Right renal cortex interstitium (tissue), 3 donors: ENCODE results near the gene UGT1A8. TPM values are rescaled to one million over a fixed set of nuclear protein-coding genes. Genes with fewer than 3 reads are reported as not detected.

Experiments
- DNase-seq, 3 donors: peaks; one replicate each; pipeline ENCODE4 v3.0.0-alpha.2; 2013; ENCODE audit warnings: low read depth in 3 of 3, low spot score in 2 of 3
- polyA plus RNA-seq, 3 donors: library from polyadenylated mRNA; unstranded; fragments of 120-200 nt; gene quantifications; one replicate each; pipeline ENCODE4 v1.2.1, GENCODE V29; 2013; ENCODE audit not compliant: insufficient read length in 3 of 3

The UGT1A8 gene
- polyA plus RNA-seq, 3 donors: 0.07 TPM; not detected in 2

DNA sequence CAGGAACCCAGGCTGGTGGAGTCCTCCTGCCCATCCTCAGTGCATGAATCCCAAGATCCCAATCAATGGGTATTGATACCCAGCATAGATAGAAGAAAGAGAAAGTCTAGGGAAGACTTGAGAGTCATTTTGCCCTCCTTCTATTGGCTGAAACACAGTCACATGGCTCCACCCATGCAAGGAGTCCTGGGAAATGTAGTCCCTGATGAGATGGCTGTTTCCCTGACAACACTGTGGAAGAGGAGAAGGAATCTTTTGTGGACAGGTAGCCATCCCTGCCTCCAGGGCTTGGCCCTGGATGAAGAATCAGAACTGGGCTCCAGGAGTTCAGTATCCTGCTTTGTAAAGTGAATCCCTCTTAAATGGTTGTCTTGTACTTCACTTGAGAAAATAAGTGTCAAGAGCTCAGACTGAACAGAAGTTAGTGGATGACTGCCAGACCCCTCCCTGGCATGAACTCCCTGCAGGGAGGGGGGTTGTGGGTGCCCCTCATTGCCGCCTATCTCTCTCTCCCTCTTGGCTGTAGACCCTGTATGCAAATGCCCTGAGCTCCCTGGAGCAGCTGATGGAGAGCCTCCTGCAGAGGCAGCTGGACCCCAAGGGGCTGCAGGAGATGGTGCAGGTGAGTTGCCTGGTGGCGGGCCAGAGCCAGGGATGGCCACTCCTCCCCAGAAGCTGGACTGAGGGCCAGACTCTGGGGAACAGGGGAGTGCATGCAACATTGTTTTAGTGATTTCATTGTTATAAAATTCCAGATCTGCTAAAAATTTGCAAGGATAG is 196.8 kb downstream of the UGT1A8 start:
- DNase-seq: peak in 1 of 3 donors; percentile 7

DNA sequence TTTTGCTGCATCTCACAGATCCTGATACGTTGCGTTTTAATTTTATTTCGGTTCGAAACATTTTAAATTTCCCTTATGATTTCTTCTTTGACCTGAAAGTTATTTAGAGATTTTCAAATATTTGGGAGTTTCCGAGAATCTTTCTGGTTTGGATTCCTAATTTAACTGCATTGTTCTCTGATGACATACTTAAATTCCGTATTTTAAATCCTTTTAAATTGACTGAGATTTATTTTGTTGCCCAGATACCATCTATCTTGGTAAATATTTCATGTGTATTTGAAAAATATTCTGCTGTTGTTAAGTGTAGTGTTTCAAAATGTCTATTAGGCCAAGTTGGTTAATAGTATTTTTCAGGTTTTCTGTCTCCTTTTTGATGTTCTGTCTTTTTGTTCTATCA is 198.4 kb downstream of the UGT1A8 start:
- DNase-seq: no peak

DNA sequence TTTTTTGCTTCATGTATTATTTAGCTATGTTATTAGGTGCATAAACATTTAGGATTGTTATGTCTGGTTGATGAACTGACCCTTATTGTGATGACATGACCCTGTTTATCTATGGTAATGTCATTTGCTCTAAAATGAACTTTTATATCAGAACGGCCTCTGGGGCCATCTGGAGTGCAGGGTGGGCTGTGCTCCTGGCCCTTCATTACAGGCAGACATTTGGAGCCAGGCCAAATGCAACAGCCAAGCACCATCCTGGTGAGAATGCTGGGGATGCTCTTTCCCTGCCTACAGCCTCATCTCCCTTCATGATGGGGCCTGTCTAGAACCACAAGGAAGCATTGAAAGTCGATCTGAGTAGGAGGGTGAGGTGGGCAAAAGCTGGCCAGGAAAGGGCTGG is 198.9 kb downstream of the UGT1A8 start:
- no peak for DNase-seq

DNA sequence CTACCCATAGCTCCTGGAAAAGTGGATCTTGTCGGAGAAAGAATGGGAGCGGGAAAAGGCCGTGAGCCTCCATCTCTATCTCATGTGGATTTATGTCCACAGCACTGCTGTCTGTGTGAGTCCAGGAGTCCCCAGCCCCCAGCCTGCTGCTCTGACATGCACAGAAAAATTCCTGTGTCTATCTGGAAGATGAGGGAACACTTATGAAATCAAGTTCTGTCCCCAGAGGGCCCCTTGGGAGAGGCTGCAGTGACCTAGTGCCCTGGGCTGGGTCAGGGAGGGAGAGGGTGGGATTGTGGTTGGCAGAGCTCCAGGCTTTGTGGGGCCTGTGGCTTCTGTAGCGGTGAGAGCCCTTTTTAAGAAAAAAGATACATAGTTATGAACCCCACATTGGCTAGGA is 199.3 kb downstream of the UGT1A8 start:
- no peak for DNase-seq

DNA sequence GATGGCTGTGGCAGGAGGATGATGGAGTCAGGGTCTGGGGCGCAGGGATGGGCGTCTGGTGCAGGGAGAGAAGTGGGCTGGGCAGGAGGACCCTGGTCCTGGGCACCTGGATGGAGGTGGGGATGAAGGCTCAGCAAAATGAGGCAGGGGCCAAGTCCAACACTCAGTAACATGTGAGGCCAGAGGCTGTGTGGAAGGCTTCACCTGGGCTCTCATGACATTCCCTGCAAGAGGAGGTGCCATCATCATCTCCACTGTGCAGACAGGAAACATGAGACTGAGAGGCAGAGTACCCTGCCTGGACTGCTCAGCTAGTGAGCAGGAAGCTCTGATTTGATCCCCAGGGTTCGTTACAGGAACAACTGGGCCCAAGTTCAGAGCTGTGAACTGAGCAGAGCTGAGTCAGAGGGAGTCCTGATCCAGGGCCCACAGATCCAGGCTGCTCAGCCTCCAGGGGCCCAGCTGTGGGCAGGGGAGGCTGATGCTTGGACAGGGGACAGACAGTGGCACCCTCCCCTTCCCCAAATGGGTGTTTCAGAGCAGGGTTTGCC is 200.0 kb downstream of the UGT1A8 start:
- DNase-seq: no peak

DNA sequence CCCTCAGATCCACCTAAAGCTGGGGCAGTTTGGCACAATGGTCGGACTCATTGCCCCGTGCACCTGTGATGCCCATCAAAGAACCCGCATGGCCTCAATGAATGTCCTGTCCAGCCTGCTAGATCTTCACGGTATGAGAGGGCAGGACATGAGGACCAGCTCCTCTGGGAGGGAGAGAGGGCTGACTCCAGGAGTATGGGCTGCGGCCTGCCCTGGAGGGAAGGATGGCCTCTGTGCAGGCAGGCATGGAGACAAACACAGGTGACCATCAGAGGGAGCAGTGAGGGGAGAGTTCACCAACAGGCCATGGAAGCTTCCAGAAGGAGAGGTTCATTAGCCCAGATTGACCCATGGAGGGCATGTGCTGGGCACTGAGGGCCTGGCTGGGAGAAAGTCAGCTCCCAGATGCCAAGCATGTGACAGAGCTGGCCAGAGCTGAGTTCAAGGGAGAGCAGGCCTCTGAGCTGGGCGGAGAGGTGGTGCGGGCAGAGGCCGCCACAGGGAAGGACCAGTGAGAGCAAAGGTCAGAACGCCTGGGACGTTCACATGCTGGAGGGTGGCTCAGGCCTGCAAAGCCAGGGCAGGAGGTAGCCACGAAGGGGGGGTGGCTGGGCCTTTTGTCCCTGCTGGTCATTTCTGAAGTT is 200.7 kb downstream of the UGT1A8 start:
- no peak for DNase-seq

DNA sequence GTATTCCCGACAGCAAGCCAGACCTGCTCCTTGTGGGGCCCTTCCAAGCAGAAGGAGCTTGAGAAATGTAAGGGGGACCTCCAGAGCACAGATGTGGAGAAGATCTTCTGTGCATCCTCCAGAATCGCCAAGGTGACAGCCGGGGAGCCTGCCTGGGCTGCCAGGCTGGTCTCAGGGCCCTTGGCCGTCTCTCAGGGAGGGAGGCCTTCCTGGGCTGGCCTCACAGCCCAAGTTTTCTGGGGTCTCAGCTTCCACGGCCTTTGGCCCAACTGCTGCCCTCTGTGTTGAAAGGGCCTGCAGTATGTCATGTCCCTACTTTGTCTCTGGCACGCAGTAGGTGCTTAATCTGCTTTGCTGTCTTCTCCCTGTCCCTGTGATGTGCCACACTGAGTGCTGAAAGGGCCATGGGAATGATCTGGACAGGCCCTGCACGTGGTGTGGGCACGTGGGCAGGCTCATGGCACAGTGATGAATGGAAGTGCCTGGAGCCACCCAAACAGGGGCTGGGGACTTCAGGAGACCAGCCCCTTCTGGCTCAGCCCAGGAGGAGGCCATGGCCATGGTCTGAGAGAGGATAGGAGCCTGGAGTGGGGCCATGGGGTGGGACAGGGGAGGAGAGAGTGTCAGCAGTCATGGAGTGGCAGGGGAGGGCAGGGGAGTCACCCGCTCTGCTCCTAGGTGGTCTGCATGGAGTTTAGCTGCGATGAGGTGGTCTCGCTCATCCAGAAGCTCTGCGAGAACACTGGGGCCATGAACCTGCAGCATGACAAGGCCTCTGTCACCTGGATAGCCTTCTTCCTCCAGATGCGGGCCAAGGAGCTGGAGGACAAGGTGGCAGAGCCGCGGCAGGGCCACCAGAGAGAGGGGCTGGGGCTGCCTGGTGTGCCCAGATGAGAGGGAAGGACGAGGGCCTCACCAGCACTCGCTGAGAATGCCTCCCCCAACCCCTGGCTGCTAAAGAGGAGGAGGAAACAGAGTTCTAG is 201.5 kb downstream of the UGT1A8 start:
- no peak for DNase-seq

DNA sequence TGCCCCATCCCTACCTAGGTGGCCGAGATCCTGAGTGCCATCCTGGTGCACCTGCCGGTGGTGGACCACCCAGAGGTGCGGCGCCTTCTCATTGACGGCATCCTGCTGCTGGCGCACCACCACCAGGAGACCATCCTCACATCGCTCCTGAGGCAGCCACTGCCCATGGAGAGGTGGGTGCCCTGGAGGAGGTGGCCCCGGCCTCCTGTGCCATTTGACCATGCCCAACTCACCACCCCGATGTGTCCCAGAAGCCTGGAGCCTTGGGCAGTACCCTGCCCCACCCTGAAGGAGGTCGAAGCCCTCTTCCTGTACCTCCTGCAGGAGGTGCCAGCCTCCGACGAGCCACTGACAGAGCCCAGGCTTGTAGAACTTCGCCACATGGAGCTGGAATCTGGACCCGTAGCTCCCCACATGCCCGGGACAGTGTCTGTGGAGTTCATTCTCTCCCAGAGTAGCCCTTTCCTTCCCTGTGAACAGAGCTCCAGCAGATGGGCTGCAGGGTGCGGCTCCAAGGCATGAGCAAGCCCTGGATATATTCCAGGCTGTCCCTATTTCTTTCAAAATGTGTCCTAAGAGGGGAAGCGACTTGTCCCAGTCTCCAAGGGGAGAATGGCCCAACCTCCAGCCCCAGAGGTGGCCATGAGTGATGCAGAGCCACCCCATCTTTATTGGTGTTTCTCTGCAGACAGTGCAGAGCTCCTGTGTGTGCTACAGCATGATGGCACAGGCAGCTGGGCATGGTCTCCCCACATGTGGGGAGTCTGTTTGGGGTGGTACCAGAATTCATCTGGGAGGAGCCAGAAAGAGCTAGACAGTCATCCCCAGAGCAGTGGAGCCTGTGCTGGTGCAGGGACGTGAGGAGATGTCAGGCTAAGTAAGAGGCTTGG is 202.7 kb downstream of the UGT1A8 start:
- no peak for DNase-seq

DNA sequence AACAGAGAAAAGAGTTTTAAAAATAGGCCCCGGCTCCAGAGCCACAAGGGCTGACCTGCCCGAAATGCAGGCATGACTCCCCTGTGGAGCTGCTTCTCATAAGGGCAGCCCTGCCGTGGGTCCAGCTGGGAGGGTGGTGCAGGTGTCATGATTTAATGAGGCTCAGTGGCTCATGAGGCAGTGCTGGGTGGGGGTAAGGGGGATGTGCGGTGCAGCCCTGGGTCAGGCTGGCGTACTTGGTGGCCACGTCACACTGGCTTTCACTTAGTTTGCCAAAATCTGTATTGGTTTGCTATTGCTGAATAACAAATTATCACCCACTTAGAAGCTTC is 203.3 kb downstream of the UGT1A8 start:
- DNase-seq: no peak

DNA sequence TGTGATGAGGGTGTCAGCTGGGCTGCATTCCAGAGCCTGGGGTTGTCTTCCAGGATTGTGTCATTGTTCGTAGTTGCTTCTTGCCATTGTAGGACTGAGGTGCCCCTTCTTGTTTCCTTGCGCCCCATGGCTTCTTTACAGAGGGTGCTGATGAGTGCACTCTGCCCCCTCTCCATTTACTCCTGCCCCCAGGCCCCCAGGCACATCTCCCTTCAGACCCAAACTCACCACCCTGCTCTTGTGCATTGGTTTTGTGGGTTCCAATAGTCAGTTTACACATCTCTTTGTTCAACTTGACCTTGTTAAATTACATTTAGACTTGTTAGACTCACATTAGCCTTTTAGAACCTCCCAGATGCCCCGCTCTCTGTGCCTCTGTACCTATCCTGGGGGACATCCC is 203.8 kb downstream of the UGT1A8 start:
- no peak for DNase-seq

DNA sequence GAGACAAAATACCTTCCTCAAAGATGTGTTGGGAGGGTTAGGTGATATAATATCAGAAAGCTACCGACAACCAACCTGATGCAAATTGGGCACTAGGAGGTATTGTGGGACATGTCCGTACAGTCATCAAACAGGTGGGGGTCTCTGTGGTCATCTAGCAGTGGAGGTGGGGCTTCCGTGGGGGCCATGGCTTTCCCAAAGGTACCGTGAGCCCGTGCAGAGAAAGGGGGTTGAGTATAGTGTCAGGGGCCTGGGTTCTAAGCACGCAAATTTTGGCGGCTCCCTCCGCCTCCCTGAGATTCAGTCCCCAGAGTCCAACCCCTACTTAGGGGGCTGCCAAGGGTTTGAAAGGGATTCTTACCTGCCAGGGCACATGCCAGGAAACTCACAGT is 204.3 kb downstream of the UGT1A8 start:
- no peak for DNase-seq

DNA sequence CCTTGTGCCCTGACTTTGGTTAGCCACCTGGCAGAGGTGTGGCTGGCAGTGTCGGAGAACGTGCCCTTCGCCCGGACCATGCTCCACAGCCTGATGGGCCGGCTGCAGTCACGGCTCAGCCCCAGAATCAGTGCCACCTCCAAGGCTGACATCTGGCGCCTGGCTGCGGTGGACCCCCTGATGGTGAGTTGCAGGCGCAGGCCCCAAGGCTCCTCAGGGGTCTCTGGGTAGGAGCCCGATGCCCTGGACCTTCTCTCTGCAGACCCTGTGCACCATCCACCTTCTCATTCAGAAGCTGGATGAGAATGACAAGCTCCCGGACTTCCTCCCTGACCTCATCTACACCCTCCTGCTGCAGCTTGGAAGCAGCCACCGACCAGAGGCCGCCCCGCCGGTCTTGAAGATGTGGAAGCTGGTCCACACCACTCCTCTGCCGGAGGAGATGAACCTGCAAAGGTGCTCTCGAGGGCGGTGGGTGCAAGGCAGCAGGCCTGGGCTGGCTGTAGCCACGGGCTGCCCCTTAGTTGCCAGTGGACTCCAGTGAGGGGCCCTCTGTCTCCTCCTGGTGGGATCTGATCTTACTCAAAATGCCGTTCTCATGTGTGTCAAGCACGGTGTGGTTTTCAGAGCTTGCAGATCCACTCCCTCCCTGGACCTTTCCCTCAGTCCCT is 204.8 kb downstream of the UGT1A8 start:
- DNase-seq: no peak

Other genes with a start within 250 kb of the UGT1A8 start
- 10 to 100 TPM; 40.8 to 48.6 (median 41.5) TPM for gene USP40, start 50.9 kb upstream of the UGT1A8 start, polyA plus RNA-seq
- gene UGT1A10, start 18.8 kb downstream of the UGT1A8 start, polyA plus RNA-seq: not detected
- gene UGT1A9, start 54.3 kb downstream of the UGT1A8 start, polyA plus RNA-seq: 1 to 10 TPM; 4.3 to 7.6 (median 6.9) TPM
- gene UGT1A7, start 64.3 kb downstream of the UGT1A8 start, polyA plus RNA-seq: not detected
- 1 to 10 TPM; 3.6 to 6.2 (median 4.5) TPM for gene UGT1A6, start 75.3 kb downstream of the UGT1A8 start, polyA plus RNA-seq
- gene UGT1A5, start 95.3 kb downstream of the UGT1A8 start, polyA plus RNA-seq: not detected
- gene UGT1A4, start 101.1 kb downstream of the UGT1A8 start, polyA plus RNA-seq: not detected
- not detected for gene UGT1A3, start 111.4 kb downstream of the UGT1A8 start, polyA plus RNA-seq
- gene UGT1A1, start 142.6 kb downstream of the UGT1A8 start, polyA plus RNA-seq: under 1 TPM; 0.06 to 0.18 (median 0.13) TPM
- under 1 TPM; 0.16 to 0.24 (median 0.22) TPM for gene MROH2A, start 160.7 kb downstream of the UGT1A8 start, polyA plus RNA-seq
- 10 to 100 TPM; 18.6 to 24.1 (median 22.6) TPM for gene HJURP, start 236.9 kb downstream of the UGT1A8 start, polyA plus RNA-seq